GM19395 (cell line): ENCODE data around the gene PROSER3.
A peak's percentile ranks its signal among the peaks of the same experiment; 100 is the strongest.

Experiments used
- ATAC-seq: cut with Tn5 transposase; IDR thresholded peaks from one replicate; pipeline ENCODE4 v1.9.1; 2021; ENCODE audit warnings: mild to moderate bottlenecking, moderate library complexity; ENCODE audit not compliant: unreplicated experiment

The PROSER3 gene

GRCh38 chr19:35738021-35738886, 19.7 kb upstream of the PROSER3 start:
- ATAC-seq: no peak

- ATAC-seq: no peak
Measured at GRCh38 chr19:35738887-35739229, 19.1 kb upstream of the PROSER3 start.

- no peak for ATAC-seq
Measured at GRCh38 chr19:35739275-35740107, 18.5 kb upstream of the PROSER3 start.

- ATAC-seq: peak; percentile 21
Measured at GRCh38 chr19:35740108-35740422, 17.9 kb upstream of the PROSER3 start.

- ATAC-seq: peak; percentile 48
Measured at GRCh38 chr19:35740423-35741202, 17.4 kb upstream of the PROSER3 start.

GRCh38 chr19:35741203-35741515, 16.8 kb upstream of the PROSER3 start:
- ATAC-seq: no peak

- ATAC-seq: no peak
Measured at GRCh38 chr19:35742121-35742724, 15.8 kb upstream of the PROSER3 start, which contains the start of gene IGFLR1. TSS of gene IGFLR1 (minus strand) at chr19:35742452. CDS start at chr19:35741180, 1,272 bp downstream.

GRCh38 chr19:35743640-35744429, 14.1 kb upstream of the PROSER3 start:
- ATAC-seq: no peak

- ATAC-seq: no peak
Measured at GRCh38 chr19:35744430-35745327, 13.3 kb upstream of the PROSER3 start.

- ATAC-seq: peak; percentile 40
Measured at GRCh38 chr19:35745328-35746086, 12.5 kb upstream of the PROSER3 start, which contains the start of the genes PSENEN and U2AF1L4. TSS of gene PSENEN (plus strand) at chr19:35745651. CDS start at chr19:35745931, 280 bp downstream. TSS of gene U2AF1L4 (minus strand) at chr19:35745418. CDS start at chr19:35745391, 27 bp downstream.

GRCh38 chr19:35746087-35746462, 11.9 kb upstream of the PROSER3 start:
- no peak for ATAC-seq

GRCh38 chr19:35746531-35746930, 11.4 kb upstream of the PROSER3 start:
- no peak for ATAC-seq

GRCh38 chr19:35748106-35749020, 9.6 kb upstream of the PROSER3 start, which contains the start of gene LIN37:
TSS of gene LIN37 (plus strand) at chr19:35748576. CDS start at chr19:35748725, 149 bp downstream.
- peak; percentile 73 for ATAC-seq

- no peak for ATAC-seq
Measured at GRCh38 chr19:35750167-35750566, 7.8 kb upstream of the PROSER3 start.

GRCh38 chr19:35751839-35752745, 5.9 kb upstream of the PROSER3 start:
- ATAC-seq: no peak

GRCh38 chr19:35752746-35753350, 5.1 kb upstream of the PROSER3 start:
- ATAC-seq: no peak
